ENCODE results near the gene ANKRD35. TPM values are rescaled to one million over a fixed set of nuclear protein-coding genes. Genes with fewer than 3 reads are reported as not detected.

Gene ANKRD35
- total and polyA plus RNA-seq, 10 of the 15 experiments (the other 5 are each of a cell fraction or from before 2014, with no cell fraction given): 0.01 to 0.08 TPM; not detected in 8

GRCh38 chr1:145823565-145824498, 61.8 kb downstream of the ANKRD35 start, which contains the start of the genes POLR3C and RNF115 (continued):
- no peak for TF ChIP-seq BRCA1 (IDR thresholded peaks at IDR 0.05; ENCODE audit: low read depth, low read length)
- no peak for TF ChIP-seq CBX3 (IDR thresholded peaks at IDR 0.05; ENCODE audit: borderline replicate concordance, low read depth)
- no peak for TF ChIP-seq HDAC2 (IDR thresholded peaks at IDR 0.05)
- peak; percentile 59 to 64; a peak in 3 of 4 replicates for TF ChIP-seq IKZF2 (IDR thresholded peaks at IDR 0.05)
- TF ChIP-seq YBX1 (IDR thresholded peaks at IDR 0.05): no peak
- TF ChIP-seq BMI1 (IDR thresholded peaks at IDR 0.05; ENCODE audit: borderline replicate concordance): no peak
- TF ChIP-seq CBFB (IDR thresholded peaks at IDR 0.05; ENCODE audit: low read depth): peak; percentile 82
- TF ChIP-seq SUPT20H (IDR thresholded peaks at IDR 0.05; ENCODE audit: borderline replicate concordance, control insufficient read depth, low read depth, low read length): no peak
- TF ChIP-seq RELB (IDR thresholded peaks at IDR 0.05; ENCODE audit: low read depth): peak; percentile 71
- TF ChIP-seq SREBF2 (IDR thresholded peaks at IDR 0.05; ENCODE audit: low read length): no peak
- TF ChIP-seq SIN3A (IDR thresholded peaks at IDR 0.05; ENCODE audit: low read depth, low read length): peak; percentile 91
- TF ChIP-seq PAX5 (IDR thresholded peaks at IDR 0.05; ENCODE audit: borderline replicate concordance, low read depth, low read length): no peak
- no peak for TF ChIP-seq ATF3 (IDR thresholded peaks at IDR 0.05; ENCODE audit: borderline replicate concordance, extremely low read depth, low read depth, low read length)
- no peak for TF ChIP-seq FOXK2 (IDR thresholded peaks at IDR 0.05)
- no peak for TF ChIP-seq SPI1 (IDR thresholded peaks at IDR 0.05; ENCODE audit: borderline replicate concordance, insufficient read depth, low read depth, low read length)
- TF ChIP-seq HDGF (IDR thresholded peaks at IDR 0.05): peak; percentile 51; the same call in 1 of the 2 replicates
- TF ChIP-seq SUZ12 (IDR thresholded peaks at IDR 0.05; ENCODE audit: unreplicated experiment): no peak
- no peak for TF ChIP-seq ZBED1 (IDR thresholded peaks at IDR 0.05; ENCODE audit: borderline replicate concordance)
- peak; percentile 50 for TF ChIP-seq RELA (IDR thresholded peaks at IDR 0.05; ENCODE audit: borderline replicate concordance, partially characterized antibody)
- TF ChIP-seq SP1 (IDR thresholded peaks at IDR 0.05; ENCODE audit: low read depth, low read length): no peak
- TF ChIP-seq KLF5 (IDR thresholded peaks at IDR 0.05; ENCODE audit: partially characterized antibody): no peak
- TF ChIP-seq SMARCA5 (IDR thresholded peaks at IDR 0.05): peak; percentile 81; the same call in 1 of the 2 replicates
- peak in 1 of 2 experiments; percentile 42; a peak in 2 of 4 replicates for TF ChIP-seq ETV6 (conservative IDR thresholded peaks at IDR 0.05 in 1 of 2, IDR thresholded peaks at IDR 0.05 in 1 of 2; ENCODE audit: borderline replicate concordance in 1 of 2, low read depth in 1 of 2)
- no peak for TF ChIP-seq REST (IDR thresholded peaks at IDR 0.05; ENCODE audit: low read depth, low read length)
- no peak for TF ChIP-seq EZH2 (IDR thresholded peaks at IDR 0.05; ENCODE audit: borderline replicate concordance, control insufficient read depth, low read depth, low read length)
- TF ChIP-seq BCL11A (IDR thresholded peaks at IDR 0.05; ENCODE audit: low read depth, low read length): no peak
- TF ChIP-seq SRF (IDR thresholded peaks at IDR 0.05; ENCODE audit: low read depth in 2 of 2, low read length in 2 of 2): no peak

Data from GM12878 (cell line).